Immature natural killer cell (primary cell): ENCODE results near the gene BRIP1. TPM values are rescaled to one million over a fixed set of nuclear protein-coding genes. Genes with fewer than 3 reads are reported as not detected.
"Not testable (repeated sequence)": the region's sequence is repeated elsewhere in the genome, so short reads cannot be mapped to it uniquely, and the experiment has no call there.

Experiments used
- DNase-seq, 3 donors: peaks; one replicate each; pipeline ENCODE4 v3.0.0; 2022; ENCODE audit warnings: mixed read lengths in 1 of 3
- H3K27ac Mint-ChIP-seq, 6 donors: one replicate each; pipeline ENCODE4 v1.8.0; 2020; ENCODE audit warnings: mixed read lengths in 6 of 6, mild to moderate bottlenecking in 5 of 6, inconsistent platforms in 4 of 6, moderate library complexity in 3 of 6
- H3K27me3 Mint-ChIP-seq, 3 donors: one replicate each; pipeline ENCODE4 v1.8.0; 2020 to 2021; ENCODE audit warnings: low read depth in 3 of 3, mild to moderate bottlenecking in 3 of 3, mixed read lengths in 3 of 3, moderate library complexity in 3 of 3, inconsistent platforms in 1 of 3
- H3K36me3 Mint-ChIP-seq, 3 donors: one replicate each; pipeline ENCODE4 v1.8.0; 2020; ENCODE audit warnings: mixed read lengths in 3 of 3, inconsistent platforms in 2 of 3, mild to moderate bottlenecking in 2 of 3
- H3K4me1 Mint-ChIP-seq, 2 donors: one replicate each; pipeline ENCODE4 v1.8.0; 2020; ENCODE audit warnings: inconsistent platforms in 2 of 2, mild to moderate bottlenecking in 2 of 2, mixed read lengths in 2 of 2, moderate library complexity in 1 of 2
- H3K4me3 Mint-ChIP-seq, 5 donors: one replicate each; pipeline ENCODE4 v1.8.0; 2020; ENCODE audit warnings: mild to moderate bottlenecking in 5 of 5, mixed read lengths in 5 of 5, inconsistent platforms in 3 of 5, moderate library complexity in 3 of 5
- H3K9me3 Mint-ChIP-seq, 6 donors: one replicate each; pipeline ENCODE4 v1.8.0; 2020; ENCODE audit warnings: mild to moderate bottlenecking in 6 of 6, mixed read lengths in 6 of 6, inconsistent platforms in 4 of 6, moderate library complexity in 3 of 6
- polyA plus RNA-seq, 3 donors: library from polyadenylated mRNA; unstranded; fragments of 300-500 nt; fragmentation: Illumina TruSeq; gene quantifications; one replicate each; pipeline ENCODE4 v1.2.3, GENCODE V29; 2021

BRIP1 gene
- polyA plus RNA-seq, 3 donors from 2014 or later, result 0.68 to 2.4 (median 0.72) TPM

DNA sequence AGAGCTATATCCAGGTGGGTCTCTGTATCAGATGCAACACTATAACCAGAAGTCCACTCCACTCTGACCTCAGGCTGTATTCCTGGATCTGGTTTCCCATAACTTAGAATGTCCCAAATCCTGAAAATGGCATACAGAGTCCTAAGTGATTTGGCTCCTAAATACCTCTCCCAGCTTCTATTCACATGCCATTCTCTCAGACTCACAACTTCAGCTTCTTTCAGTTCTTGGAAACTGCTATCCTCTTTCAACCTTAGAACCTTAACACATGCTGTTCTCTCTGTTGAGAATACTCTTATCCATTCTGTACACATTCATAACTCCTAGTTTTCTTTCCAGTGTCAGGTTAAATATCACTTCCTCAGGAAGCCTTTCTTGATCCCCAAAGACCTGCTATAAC lies 132.0 kb downstream of the BRIP1 start:
- no peak for DNase-seq
- Mint-ChIP-seq H3K9me3 (no peaks in the 10 kb centered on the region), H3K27me3 (no peaks in the 10 kb centered on the region), H3K4me1 (peaks cover 0 to 4% of the 10 kb centered on the region in 2 donors), H3K36me3 (no peaks in the 10 kb centered on the region), H3K27ac (no peak overlapping the region), H3K4me3 (no peak overlapping the region)

DNA sequence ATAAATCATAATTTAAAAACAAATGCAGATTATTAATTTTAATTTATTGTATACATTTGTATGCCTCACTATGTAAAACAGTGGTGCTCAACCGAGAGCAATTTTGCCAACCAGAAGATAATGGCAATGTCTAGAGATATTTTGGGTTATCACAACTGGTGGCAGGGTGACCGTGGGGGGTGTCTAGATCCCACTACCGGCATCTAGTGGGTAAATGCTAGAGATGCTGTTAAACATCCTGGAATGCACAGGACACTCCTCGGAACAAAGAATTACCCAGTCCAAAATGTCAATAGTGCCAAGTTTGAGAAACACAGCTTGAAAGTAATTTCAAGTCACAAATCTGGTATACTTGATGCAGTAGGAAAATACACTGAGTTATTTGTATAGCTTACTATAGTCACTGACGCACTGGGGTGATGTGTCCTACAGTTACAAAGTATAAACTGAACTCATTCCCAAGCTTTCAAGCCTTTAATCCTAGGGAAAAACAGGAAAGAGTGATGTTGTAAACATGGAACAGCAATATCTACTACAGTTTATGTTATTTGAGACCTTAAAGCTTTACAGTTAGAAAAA lies 133.5 kb downstream of the BRIP1 start:
- DNase-seq, result no peak
- peaks cover 0 to 4% of the 10 kb centered on the region in 2 donors for H3K4me1 Mint-ChIP-seq
- H3K9me3 Mint-ChIP-seq, result no peaks in the 10 kb centered on the region
- no peak overlapping the region for H3K4me3 Mint-ChIP-seq
- H3K27ac Mint-ChIP-seq, result no peak overlapping the region
- no peaks in the 10 kb centered on the region for H3K36me3 Mint-ChIP-seq
- H3K27me3 Mint-ChIP-seq, result no peaks in the 10 kb centered on the region

DNA sequence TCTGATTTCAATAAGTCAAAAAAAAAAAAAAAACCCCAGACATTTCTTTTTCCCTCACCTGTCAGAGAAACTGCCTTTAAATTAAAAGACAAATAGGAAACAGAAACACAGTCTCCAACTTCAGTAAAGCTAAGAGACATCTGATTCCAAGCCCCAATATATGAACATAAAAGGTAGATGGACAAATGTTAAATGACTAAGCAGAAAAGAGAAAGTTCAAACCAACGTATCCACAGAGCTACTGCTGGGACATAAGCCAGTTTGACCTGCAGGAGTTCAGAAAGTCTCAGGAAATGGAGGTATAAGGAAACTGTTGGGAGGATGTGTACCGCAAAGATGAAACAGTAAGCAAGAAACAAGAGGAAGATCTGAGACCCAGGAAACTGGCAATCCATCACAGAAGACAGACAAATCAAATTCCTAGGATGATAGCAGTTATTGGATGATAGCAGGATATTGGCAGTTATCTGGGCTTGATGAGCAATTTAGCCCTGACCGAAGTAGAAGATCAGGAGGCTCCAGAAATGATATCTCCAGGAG lies 135.0 kb downstream of the BRIP1 start:
- Mint-ChIP-seq H3K9me3 (no peaks in the 10 kb centered on the region), H3K36me3 (no peaks in the 10 kb centered on the region), H3K4me1 (peaks cover 0 to 4% of the 10 kb centered on the region in 2 donors), H3K27ac (no peak overlapping the region), H3K27me3 (no peaks in the 10 kb centered on the region), H3K4me3 (no peak overlapping the region)
- DNase-seq, result no peak

DNA sequence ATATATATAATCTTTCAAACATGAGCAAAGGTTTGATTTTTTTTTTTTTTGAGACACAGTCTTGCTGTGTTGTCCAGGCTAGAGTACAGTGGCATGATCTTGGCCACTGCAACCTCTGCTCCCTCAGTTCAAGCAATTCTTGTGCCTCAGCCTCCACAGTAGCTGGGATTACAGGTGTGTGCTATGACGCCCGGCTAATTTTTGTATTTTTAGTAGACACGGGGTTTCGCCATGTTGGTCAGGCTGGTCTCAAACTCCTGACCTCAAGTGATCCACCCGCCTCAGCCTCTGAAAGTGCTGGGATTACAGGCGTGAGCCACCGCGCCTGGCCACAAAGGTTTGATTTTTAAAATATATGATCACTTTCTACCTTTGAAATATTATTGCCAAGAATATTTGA lies 135.5 kb downstream of the BRIP1 start:
- H3K27ac Mint-ChIP-seq, H3K36me3 Mint-ChIP-seq, H3K4me3 Mint-ChIP-seq, H3K9me3 Mint-ChIP-seq, DNase-seq, H3K27me3 Mint-ChIP-seq, H3K4me1 Mint-ChIP-seq: not testable (repeated sequence)

DNA sequence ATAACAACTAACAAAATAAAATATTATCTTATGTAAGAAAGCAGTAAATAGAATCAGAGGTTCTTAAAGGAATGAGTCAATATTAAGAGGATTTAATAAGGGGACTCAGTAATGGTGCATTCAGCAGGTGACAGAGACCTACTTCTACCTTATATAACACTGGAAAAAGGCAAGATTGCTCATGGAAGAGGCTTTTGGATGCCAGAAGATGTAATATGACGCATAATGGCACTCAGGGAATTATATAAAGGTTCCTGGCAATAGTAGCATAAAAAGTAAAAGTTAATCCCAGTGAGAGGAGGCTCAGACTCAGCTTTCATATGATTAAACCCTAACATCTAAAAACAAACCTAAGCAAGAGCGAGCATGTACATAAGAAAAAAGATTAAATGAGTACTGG lies 136.4 kb downstream of the BRIP1 start:
- peaks cover 0 to 4% (median 0%) of the 10 kb centered on the region in 3 donors for H3K36me3 Mint-ChIP-seq

DNA sequence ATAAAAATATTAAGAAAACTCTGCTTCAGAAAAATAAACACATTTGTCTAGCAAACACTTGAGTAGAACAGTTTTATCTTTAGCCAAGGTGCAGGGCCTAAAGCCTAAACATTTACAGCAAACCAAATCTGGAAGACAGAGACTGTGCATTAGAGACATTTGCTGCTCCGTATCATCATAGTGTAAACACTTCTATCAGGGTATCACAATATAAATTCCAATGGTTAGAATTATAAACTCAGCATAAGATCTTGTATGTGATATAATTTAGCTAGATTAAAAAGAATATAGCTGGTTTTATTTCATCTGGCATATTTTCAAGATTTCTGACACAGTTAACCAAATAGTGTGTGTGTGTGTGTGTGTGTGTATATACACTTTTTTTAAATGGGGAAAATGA lies 138.6 kb downstream of the BRIP1 start:
- DNase-seq, result no peak
- H3K27ac Mint-ChIP-seq, result no peak overlapping the region
- no peak overlapping the region for H3K4me3 Mint-ChIP-seq
- H3K9me3 Mint-ChIP-seq, result no peaks in the 10 kb centered on the region
- peaks cover 0 to 4% of the 10 kb centered on the region in 2 donors for H3K4me1 Mint-ChIP-seq
- H3K36me3 Mint-ChIP-seq, result peaks cover 0 to 7% (median 0%) of the 10 kb centered on the region in 3 donors
- no peaks in the 10 kb centered on the region for H3K27me3 Mint-ChIP-seq

More for the DNA sequence above, 136.4 kb downstream of the BRIP1 start:
- Mint-ChIP-seq H3K27me3 (no peaks in the 10 kb centered on the region), H3K9me3 (no peaks in the 10 kb centered on the region), H3K4me3 (no peak overlapping the region), H3K4me1 (peaks cover 0 to 4% of the 10 kb centered on the region in 2 donors), H3K27ac (no peak overlapping the region)
- DNase-seq, result no peak

DNA sequence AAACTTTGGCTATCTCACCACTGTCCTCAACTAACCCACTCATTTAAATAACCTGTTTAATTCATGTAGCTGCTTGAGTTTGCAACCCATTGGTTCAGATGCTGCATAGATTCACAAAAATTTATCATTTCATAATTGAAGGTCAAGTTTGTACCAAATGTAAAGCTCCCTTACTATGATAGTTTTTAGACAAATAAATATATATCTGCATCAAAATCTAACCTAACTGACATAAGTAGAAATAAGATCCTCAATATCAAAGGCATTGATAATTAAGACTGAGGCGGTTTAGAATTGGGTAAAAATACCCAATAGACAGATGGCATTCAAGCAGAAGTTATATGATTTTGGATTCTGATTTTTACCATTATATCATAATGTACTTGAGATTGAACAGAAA lies 139.4 kb downstream of the BRIP1 start:
- Mint-ChIP-seq H3K36me3 (peaks cover 0 to 7% (median 0%) of the 10 kb centered on the region in 3 donors), H3K27ac (no peak overlapping the region), H3K4me1 (peaks cover 0 to 4% of the 10 kb centered on the region in 2 donors), H3K27me3 (no peaks in the 10 kb centered on the region), H3K4me3 (no peak overlapping the region), H3K9me3 (no peaks in the 10 kb centered on the region)
- no peak for DNase-seq

DNA sequence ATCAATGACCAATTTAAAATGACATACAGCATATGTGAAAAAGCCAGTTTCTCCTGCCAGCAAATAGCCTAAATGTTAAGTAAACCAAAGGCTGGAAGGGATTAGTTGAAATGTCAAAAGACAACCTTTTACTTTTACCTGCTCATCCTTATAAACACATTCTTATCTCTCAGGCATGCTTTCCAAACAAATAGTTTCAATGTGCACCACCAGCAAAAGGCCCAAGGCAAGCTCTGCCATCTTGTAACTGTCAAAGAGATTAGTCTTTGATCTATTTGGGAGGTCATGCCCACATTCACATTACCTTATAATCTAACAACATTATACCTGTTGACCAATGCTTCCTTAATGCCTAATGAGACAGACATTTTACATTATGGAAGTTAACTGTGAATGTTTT lies 140.1 kb downstream of the BRIP1 start:
- no peaks in the 10 kb centered on the region for H3K4me1 Mint-ChIP-seq
- H3K9me3 Mint-ChIP-seq, result peaks cover 0 to 6% (median 1%) of the 10 kb centered on the region in 6 donors
- no peak overlapping the region for H3K4me3 Mint-ChIP-seq
- H3K36me3 Mint-ChIP-seq, result peaks cover under 1 to 8% (median 2%) of the 10 kb centered on the region in 3 donors
- H3K27ac Mint-ChIP-seq, result no peak overlapping the region
- no peak for DNase-seq
- no peaks in the 10 kb centered on the region for H3K27me3 Mint-ChIP-seq

DNA sequence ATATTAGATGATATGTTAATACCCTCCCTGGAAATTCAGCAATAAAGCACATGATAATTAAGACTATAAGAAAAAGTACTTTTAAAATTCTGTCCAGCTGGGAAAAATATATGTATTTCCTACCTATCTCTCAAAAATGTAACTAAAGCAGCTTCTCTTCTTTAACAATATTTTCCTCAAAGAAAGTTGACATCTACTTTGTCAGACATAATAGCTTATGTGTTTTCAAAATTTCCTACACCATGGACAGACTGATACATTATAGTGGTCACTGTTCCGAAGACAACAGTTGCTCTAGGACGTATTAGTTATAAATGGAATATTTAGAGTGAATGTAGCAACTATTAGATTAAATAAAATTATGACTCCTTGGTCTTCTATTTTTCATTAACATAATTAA lies 140.9 kb downstream of the BRIP1 start:
- Mint-ChIP-seq H3K27ac (no peak overlapping the region), H3K36me3 (peaks cover 6 to 16% (median 8%) of the 10 kb centered on the region in 3 donors), H3K9me3 (peaks cover 0 to 14% (median 8%) of the 10 kb centered on the region in 6 donors), H3K4me1 (no peaks in the 10 kb centered on the region), H3K4me3 (no peak overlapping the region), H3K27me3 (no peaks in the 10 kb centered on the region)
- DNase-seq, result no peak

DNA sequence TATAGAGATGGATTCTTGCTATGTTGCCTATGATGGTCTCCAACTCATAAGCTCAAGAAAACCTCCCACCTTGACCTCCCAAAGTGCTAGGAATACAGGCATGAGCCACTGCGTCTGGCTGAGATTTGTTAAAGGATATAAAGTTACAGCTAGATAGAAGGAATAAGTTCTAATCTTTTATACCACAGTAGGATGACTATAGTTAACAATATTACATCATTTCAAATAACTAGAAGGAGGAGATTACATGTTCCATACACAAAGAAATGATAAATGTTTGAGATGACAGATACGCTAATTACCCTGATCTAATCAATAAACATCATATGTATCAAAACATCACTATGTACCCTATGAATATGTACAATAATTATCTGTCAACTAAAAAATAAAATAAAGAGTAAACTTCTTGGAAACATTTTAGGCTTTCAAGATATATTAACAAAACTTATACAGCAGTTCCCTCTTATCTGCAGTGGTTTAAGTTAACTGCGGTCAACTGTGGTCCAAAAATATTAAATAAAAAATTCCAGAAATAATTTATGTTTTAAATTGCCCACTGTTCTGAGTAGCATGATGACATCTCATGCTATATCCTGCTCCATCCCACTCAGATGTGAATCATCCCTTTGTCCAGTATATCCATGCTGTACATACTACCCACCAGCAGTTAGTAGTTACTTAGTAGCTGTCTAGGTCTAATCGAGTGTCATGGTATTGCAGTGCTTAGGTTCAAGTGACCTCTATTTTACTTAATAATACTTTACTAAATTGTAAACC lies 143.1 kb downstream of the BRIP1 start:
- DNase-seq, result no peak
- Mint-ChIP-seq H3K4me1 (no peaks in the 10 kb centered on the region), H3K9me3 (peaks cover 0 to 28% (median 16%) of the 10 kb centered on the region in 6 donors), H3K36me3 (peaks cover 10 to 20% (median 14%) of the 10 kb centered on the region in 3 donors), H3K4me3 (no peak overlapping the region), H3K27ac (no peak overlapping the region), H3K27me3 (peaks cover 0 to 1% (median 0%) of the 10 kb centered on the region in 3 donors)

DNA sequence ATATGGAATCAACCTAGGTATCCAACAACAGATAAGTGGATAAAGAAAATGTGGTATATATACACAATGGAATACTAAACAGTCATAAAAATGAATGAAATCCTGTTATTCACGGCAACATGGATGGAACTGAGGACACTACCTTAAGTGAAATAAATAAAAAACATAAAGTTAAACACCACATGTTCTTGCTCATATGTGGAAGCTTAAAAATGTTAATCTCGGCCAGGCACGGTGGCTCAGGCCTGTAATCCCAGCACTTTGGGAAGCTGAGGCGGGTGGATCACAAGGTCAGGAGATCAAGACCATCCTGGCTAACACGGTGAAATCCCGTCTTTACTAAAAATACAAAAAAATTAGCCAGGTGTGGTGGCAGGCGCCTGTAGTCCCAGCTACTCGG lies 144.1 kb downstream of the BRIP1 start:
- peaks cover 10 to 23% (median 14%) of the 10 kb centered on the region in 3 donors for H3K36me3 Mint-ChIP-seq
- peaks cover 0 to 28% (median 16%) of the 10 kb centered on the region in 6 donors for H3K9me3 Mint-ChIP-seq
- not testable (repeated sequence) for H3K27ac Mint-ChIP-seq, H3K4me1 Mint-ChIP-seq, H3K4me3 Mint-ChIP-seq, H3K27me3 Mint-ChIP-seq, DNase-seq

DNA sequence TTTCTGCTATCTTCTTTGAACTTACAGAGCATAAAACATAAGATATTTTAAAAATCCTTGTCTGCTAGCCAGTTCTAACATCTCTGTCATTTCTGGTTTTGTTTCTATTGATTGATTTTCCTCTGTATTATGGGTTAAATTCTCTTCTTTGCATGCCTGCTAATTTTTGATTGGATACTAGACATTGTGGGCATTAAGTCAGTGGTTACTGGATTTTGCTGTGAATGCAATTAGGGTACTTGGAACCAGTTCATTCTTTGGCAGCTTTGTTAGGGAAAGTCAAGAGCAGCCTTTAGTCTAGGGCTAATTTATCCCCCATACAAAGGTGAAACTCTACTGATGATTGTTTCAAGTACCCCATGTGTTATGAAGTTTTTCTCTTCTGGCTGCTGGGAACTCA lies 145.3 kb downstream of the BRIP1 start:
- peaks cover 0 to 28% (median 16%) of the 10 kb centered on the region in 6 donors for H3K9me3 Mint-ChIP-seq
- H3K4me3 Mint-ChIP-seq, result no peak overlapping the region
- H3K27me3 Mint-ChIP-seq, result peaks cover 0 to 1% (median 0%) of the 10 kb centered on the region in 3 donors
- no peak overlapping the region for H3K27ac Mint-ChIP-seq
- peaks cover 10 to 23% (median 14%) of the 10 kb centered on the region in 3 donors for H3K36me3 Mint-ChIP-seq
- DNase-seq, result no peak
- no peaks in the 10 kb centered on the region for H3K4me1 Mint-ChIP-seq

DNA sequence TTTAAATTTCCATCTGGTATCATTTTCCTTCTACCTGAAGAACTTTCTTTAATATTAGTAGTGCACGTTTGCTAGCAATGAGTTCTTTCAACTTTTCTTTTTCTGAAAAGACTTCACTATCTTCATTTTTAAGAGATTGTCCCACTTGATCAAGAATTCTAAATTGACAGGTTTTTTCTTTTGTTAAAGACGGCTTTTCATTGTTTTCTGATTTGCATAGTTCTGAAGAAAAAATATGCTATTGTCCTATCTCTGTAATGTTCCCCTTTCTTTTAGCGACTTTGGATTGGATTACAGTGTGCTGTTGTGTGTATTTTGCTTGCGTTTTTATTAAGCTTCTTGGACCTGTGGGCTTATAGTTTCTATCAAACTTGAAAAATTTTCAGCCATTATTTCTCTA lies 146.0 kb downstream of the BRIP1 start:
- no peaks in the 10 kb centered on the region for H3K4me1 Mint-ChIP-seq
- peaks cover 10 to 22% (median 14%) of the 10 kb centered on the region in 3 donors for H3K36me3 Mint-ChIP-seq
- DNase-seq, result no peak
- H3K9me3 Mint-ChIP-seq, result peaks cover 0 to 28% (median 16%) of the 10 kb centered on the region in 6 donors
- H3K27ac Mint-ChIP-seq, result no peak overlapping the region
- peaks cover 0 to 1% (median 0%) of the 10 kb centered on the region in 3 donors for H3K27me3 Mint-ChIP-seq
- no peak overlapping the region for H3K4me3 Mint-ChIP-seq

DNA sequence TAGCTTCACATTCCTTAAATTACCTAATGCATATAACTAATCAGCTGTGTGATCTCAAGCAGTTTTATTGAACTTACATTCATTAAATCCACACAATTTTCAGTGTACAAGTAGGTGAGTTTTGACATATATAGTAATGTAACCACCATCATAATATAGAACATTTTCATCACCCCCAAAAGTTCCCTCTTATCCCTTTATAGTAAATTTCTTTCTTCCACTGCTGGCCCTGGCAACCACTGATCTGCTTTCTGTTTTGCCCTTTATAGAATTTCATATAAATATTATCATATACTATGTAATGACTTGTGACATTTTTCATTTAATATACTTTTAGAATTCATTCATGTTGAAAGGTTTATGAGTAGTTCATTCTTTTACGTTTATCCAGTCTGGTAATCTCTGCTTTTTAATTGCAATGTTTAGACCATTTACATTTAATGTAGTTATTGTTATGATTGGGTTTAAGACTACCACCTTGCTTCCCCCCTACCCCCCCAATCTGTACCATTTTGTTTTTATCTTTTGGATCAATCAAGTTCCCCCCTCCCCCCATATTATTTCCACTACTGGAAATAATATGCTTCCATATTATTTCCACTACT lies 147.0 kb downstream of the BRIP1 start:
- Mint-ChIP-seq H3K27me3 (peaks cover 0 to 1% (median 0%) of the 10 kb centered on the region in 3 donors), H3K4me3 (no peak overlapping the region), H3K9me3 (peaks cover 0 to 28% (median 16%) of the 10 kb centered on the region in 6 donors), H3K4me1 (no peaks in the 10 kb centered on the region), H3K27ac (no peak overlapping the region), H3K36me3 (peaks cover 10 to 19% (median 14%) of the 10 kb centered on the region in 3 donors)
- no peak for DNase-seq
